ENCODE results near the gene GNG13. TPM values are rescaled to one million over a fixed set of nuclear protein-coding genes. Genes with fewer than 3 reads are reported as not detected.

Gene GNG13
- polyA plus RNA-seq, 2 of the 4 experiments (the other 2 are of a cell fraction) = 0.09 TPM; not detected in 1

DNA sequence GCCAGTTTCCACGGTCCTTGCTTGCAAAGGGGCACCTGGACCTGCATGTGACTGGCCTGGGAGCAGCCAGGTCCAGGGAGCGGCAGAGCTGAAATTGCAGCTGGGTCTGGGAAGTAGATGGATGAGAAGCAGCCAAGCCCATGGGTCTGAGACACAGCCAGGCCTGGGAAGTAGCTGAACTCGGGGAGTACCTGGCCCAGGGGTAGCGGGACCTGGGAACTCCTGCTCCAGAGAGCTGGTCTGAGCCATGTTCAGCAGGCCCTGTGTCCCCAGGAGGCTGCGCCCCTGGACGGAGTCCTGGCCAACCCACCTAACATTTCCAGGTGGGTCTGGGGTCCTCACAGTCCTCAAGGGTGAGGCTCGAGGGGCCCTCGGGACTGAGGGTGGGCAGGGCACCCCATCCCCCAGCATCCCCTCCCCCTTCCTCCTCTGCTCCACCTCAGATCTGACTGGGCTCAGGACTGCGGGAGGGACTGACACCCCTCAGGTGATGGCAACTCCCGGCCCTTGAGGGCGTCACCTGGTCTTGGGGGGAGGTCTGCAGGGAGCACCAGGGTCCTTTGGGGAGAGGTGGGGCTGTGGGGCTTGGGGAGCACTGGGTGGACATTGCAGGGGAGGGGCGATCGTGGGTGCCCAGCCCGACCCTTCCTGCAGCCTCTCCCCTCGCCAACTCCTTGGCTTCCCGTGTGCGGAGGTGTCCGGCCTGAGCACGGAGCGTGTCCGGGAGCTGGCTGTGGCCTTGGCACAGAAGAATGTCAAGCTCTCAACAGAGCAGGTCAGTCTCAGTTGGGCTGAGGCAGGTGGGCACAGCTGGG, 37.0 kb downstream of the GNG13 start:
- Histone ChIP-seq H3K4me3 (no peak overlapping the region), H3K9me3 (no peaks in the 10 kb centered on the region), H3K27ac (peak overlapping the region in 1 of 2 experiments; percentile 1; a peak in 2 of 6 replicates), H3K4me2 (no peak overlapping the region), H3K4me1 (peaks cover 41% of the 10 kb centered on the region)
- ATAC-seq (peak in 1 of 2 experiments; percentile 8; a peak in 2 of 6 replicates), DNase-seq (ENCODE audit: low read depth in 1 of 2, low spot score in 1 of 2) (peak in 1 of 2 experiments; percentile 49), FAIRE-seq (no peak)
- WGBS (ENCODE audit: missing lambda C conversion rate) = 50% methylated on average over 16 of the region's 21 CpGs
- ChIA-PET CTCF (interaction anchor here (0.8 to 15.8 kb wide), 5 partner anchors 20 to 48 kb away, joined by 3 to 105 read pairs (median 4); partner anchors contain the start of genes CHTF18, METRN and RPUSD1), POLR2A (interaction anchor here (0.6 kb wide), 1 partner anchor 15 kb away, joined by 3 read pairs; no protein-coding TSS in a partner anchor)
- no peak for TF ChIP-seq BCL3 (IDR thresholded peaks at IDR 0.05)
- no peak for TF ChIP-seq HES2 (IDR thresholded peaks at IDR 0.05)
- no peak for TF ChIP-seq E2F6 (IDR thresholded peaks at IDR 0.05; ENCODE audit: borderline replicate concordance, low read depth)
- no peak for TF ChIP-seq NR3C1 (IDR thresholded peaks at IDR 0.05)
- TF ChIP-seq RARB (CRISPR knock-in tag; IDR thresholded peaks at IDR 0.05) = no peak
- TF ChIP-seq CEBPB (IDR thresholded peaks at IDR 0.05) = no peak
- TF ChIP-seq ZFP36 (IDR thresholded peaks at IDR 0.05; ENCODE audit: borderline replicate concordance, partially characterized antibody) = no peak
- no peak for TF ChIP-seq CBX2 (IDR thresholded peaks at IDR 0.05; ENCODE audit: borderline replicate concordance, low read depth)
- TF ChIP-seq RNF2 (IDR thresholded peaks at IDR 0.05; ENCODE audit: borderline replicate concordance, low read depth) = no peak
- no peak for TF ChIP-seq RFX5 (IDR thresholded peaks at IDR 0.05)
- TF ChIP-seq ZSCAN20 (CRISPR knock-in tag; IDR thresholded peaks at IDR 0.05) = no peak
- no peak for TF ChIP-seq SREBF2 (IDR thresholded peaks at IDR 0.05)
- TF ChIP-seq, protein P1, sequence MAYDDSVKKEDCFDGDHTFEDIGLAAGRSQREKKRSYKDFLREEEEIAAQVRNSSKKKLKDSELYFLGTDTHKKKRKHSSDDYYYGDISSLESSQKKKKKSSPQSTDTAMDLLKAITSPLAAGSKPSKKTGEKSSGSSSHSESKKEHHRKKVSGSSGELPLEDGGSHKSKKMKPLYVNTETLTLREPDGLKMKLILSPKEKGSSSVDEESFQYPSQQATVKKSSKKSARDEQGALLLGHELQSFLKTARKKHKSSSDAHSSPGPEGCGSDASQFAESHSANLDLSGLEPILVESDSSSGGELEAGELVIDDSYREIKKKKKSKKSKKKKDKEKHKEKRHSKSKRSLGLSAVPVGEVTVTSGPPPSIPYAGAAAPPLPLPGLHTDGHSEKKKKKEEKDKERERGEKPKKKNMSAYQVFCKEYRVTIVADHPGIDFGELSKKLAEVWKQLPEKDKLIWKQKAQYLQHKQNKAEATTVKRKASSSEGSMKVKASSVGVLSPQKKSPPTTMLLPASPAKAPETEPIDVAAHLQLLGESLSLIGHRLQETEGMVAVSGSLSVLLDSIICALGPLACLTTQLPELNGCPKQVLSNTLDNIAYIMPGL (CRISPR knock-in tag; IDR thresholded peaks at IDR 0.05; ENCODE audit: borderline replicate concordance) = no peak
- no peak for TF ChIP-seq JUNB (IDR thresholded peaks at IDR 0.05)
- TF ChIP-seq ELK1 (IDR thresholded peaks at IDR 0.05; ENCODE audit: low read depth, low read length) = no peak
- no peak for TF ChIP-seq KDM5A (IDR thresholded peaks at IDR 0.05)
- no peak for TF ChIP-seq ESRRA (IDR thresholded peaks at IDR 0.05; ENCODE audit: borderline replicate concordance, low read length)
- TF ChIP-seq FOSB (CRISPR knock-in tag; IDR thresholded peaks at IDR 0.05) = no peak
- no peak for TF ChIP-seq BHLHE40 (IDR thresholded peaks at IDR 0.05; ENCODE audit: low read depth, low read length)
